ENCODE measurements around the gene VCAN.

DNA sequence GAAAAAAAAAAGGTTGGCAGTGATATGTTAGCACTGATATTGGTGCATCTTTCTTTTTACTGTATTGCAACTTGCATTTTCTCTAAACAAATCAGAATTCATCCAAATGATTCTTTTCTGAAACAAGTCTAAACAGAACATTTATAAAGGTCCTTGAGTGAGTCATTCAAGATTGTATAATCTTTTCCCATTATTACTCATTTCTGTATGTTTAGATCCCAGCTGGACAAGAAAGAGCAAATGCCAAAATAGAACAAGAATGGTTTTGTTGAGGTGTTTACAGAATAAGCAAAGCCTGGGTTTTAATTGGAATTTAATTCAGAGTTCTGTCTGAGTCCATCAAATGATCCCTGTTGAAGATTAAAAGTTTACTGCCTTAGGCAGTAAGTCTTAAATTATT, 112.3 kb downstream of the VCAN start:
- TF ChIP-seq, protein P1, sequence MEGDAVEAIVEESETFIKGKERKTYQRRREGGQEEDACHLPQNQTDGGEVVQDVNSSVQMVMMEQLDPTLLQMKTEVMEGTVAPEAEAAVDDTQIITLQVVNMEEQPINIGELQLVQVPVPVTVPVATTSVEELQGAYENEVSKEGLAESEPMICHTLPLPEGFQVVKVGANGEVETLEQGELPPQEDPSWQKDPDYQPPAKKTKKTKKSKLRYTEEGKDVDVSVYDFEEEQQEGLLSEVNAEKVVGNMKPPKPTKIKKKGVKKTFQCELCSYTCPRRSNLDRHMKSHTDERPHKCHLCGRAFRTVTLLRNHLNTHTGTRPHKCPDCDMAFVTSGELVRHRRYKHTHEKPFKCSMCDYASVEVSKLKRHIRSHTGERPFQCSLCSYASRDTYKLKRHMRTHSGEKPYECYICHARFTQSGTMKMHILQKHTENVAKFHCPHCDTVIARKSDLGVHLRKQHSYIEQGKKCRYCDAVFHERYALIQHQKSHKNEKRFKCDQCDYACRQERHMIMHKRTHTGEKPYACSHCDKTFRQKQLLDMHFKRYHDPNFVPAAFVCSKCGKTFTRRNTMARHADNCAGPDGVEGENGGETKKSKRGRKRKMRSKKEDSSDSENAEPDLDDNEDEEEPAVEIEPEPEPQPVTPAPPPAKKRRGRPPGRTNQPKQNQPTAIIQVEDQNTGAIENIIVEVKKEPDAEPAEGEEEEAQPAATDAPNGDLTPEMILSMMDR (IDR thresholded peaks at IDR 0.05) = no peak
- TF ChIP-seq SIN3A (IDR thresholded peaks at IDR 0.05; ENCODE audit: borderline replicate concordance, insufficient read depth, low read depth, low read length) (no peak), TCF7L2 (IDR thresholded peaks at IDR 0.05; ENCODE audit: low read depth, low read length) (no peak)
